HG03039 (cell line): Measurements from ENCODE around the gene SPNS1.
"Not testable (repeated sequence)": the region's sequence is repeated elsewhere in the genome, so short reads cannot be mapped to it uniquely, and the experiment has no call there.

ENCODE experiments used
- ATAC-seq: cut with Tn5 transposase; IDR thresholded peaks from one replicate; pipeline ENCODE4 v1.9.1; 2021; ENCODE audit warnings: mild to moderate bottlenecking, moderate library complexity; ENCODE audit not compliant: unreplicated experiment

The SPNS1 gene

GRCh38 chr16:28974437-28975157 is at the start of gene SPNS1:
TSS of gene SPNS1 (plus strand) at chr16:28974778. CDS start at chr16:28975152, 374 bp downstream.
- ATAC-seq, result peak; percentile 89

GRCh38 chr16:28925386-28926228 is 49.0 kb upstream of the SPNS1 start:
- ATAC-seq, result peak; percentile 24

- not testable (repeated sequence) for ATAC-seq
These were observed 48.3 kb upstream of the SPNS1 start for GRCh38 chr16:28926284-28926683.

- no peak for ATAC-seq
These were observed 46.8 kb upstream of the SPNS1 start for GRCh38 chr16:28927815-28928214.

- ATAC-seq, result no peak
These were observed 44.4 kb upstream of the SPNS1 start for GRCh38 chr16:28930203-28930602.

- ATAC-seq, result no peak
These were observed 43.9 kb upstream of the SPNS1 start for GRCh38 chr16:28930652-28931051.

- ATAC-seq, result no peak
These were observed 42.8 kb upstream of the SPNS1 start, which contains the start of gene CD19 for GRCh38 chr16:28931801-28932225. TSS of gene CD19 (plus strand) at chr16:28931971. CDS start at chr16:28932001, 30 bp downstream.

- ATAC-seq, result no peak
These were observed 42.0 kb upstream of the SPNS1 start for GRCh38 chr16:28932339-28933141.

GRCh38 chr16:28933171-28933570 is 41.4 kb upstream of the SPNS1 start:
- ATAC-seq, result no peak

- ATAC-seq, result no peak
These were observed 39.2 kb upstream of the SPNS1 start for GRCh38 chr16:28935346-28935745.

- peak; percentile 57 for ATAC-seq
These were observed 38.4 kb upstream of the SPNS1 start for GRCh38 chr16:28935924-28936783.

GRCh38 chr16:28936784-28937155 is 37.8 kb upstream of the SPNS1 start:
- ATAC-seq, result no peak

GRCh38 chr16:28937222-28937876 is 37.2 kb upstream of the SPNS1 start:
- no peak for ATAC-seq

- no peak for ATAC-seq
These were observed 35.9 kb upstream of the SPNS1 start for GRCh38 chr16:28938721-28939120.

GRCh38 chr16:28939825-28940224 is 34.8 kb upstream of the SPNS1 start:
- ATAC-seq, result not testable (repeated sequence)

GRCh38 chr16:28943281-28943680 is 31.3 kb upstream of the SPNS1 start:
- no peak for ATAC-seq

GRCh38 chr16:28946681-28947080 is 27.9 kb upstream of the SPNS1 start:
- ATAC-seq, result no peak

- peak; percentile 89 for ATAC-seq
These were observed 23.7 kb upstream of the SPNS1 start, which contains the start of gene NFATC2IP for GRCh38 chr16:28950648-28951409. TSS of gene NFATC2IP (plus strand) at chr16:28950937. CDS start at chr16:28951012, 75 bp downstream.
